DND-41 (cell line): ENCODE measurements around the gene TREX2.

Source experiments
- ATAC-seq: fragments of 200-7000 bp; cut with Tn5 transposase; 3 replicates; pipeline ENCODE4 v1.9.1; 2021; ENCODE audit warnings: low read depth; ENCODE audit not compliant: insufficient read depth
- DNase-seq: peaks from one replicate; pipeline ENCODE4 v3.0.0-alpha.2; 2020
- H2AFZ ChIP-seq: 2 replicates; pipeline ENCODE4 v1.6.0; 2012; ENCODE audit warnings: low read depth, low read length
- H3K27ac ChIP-seq: 2 replicates; pipeline ENCODE4 v1.5.1; 2012; ENCODE audit warnings: low read length, inconsistent platforms
- H3K27me3 ChIP-seq: fragments of 200-600 bp; sonication (generic); 2 replicates; pipeline ENCODE4 v1.6.0; 2012; ENCODE audit warnings: low read length, mild to moderate bottlenecking, inconsistent platforms; ENCODE audit not compliant: insufficient read depth, poor library complexity
- H3K36me3 ChIP-seq: 2 replicates; pipeline ENCODE4 v1.5.1; 2012; ENCODE audit warnings: low read length, inconsistent platforms; ENCODE audit not compliant: insufficient read depth
- H3K4me1 ChIP-seq: 2 replicates; pipeline ENCODE4 v1.5.1; 2012; ENCODE audit warnings: mild to moderate bottlenecking, low read length; ENCODE audit not compliant: insufficient read depth
- H3K4me2 ChIP-seq: 2 replicates; pipeline ENCODE4 v1.6.0; 2012; ENCODE audit warnings: mild to moderate bottlenecking, moderate library complexity, low read length, inconsistent platforms; ENCODE audit not compliant: insufficient read depth
- H3K4me3 ChIP-seq, 2 experiments: fragments of 200-600 bp in 1 of 2; shearing (Covaris generic) in 1 of 2; 2 replicates each; pipeline ENCODE4 v1.5.1; 2012 to 2016; ENCODE audit warnings: inconsistent platforms in 2 of 2, low read length in 2 of 2, mild to moderate bottlenecking in 2 of 2, low read depth in 1 of 2, moderate library complexity in 1 of 2
- H3K79me2 ChIP-seq: 2 replicates; pipeline ENCODE4 v1.6.0; 2012; ENCODE audit warnings: low read length, inconsistent platforms; ENCODE audit not compliant: insufficient read depth
- H3K9ac ChIP-seq: 2 replicates; pipeline ENCODE4 v1.6.0; 2012; ENCODE audit warnings: low read depth, mild to moderate bottlenecking, inconsistent platforms, low read length, moderate library complexity
- H3K9me3 ChIP-seq: 2 replicates; pipeline ENCODE4 v1.5.1; 2012; ENCODE audit warnings: low read length, moderate library complexity, mild to moderate bottlenecking, inconsistent platforms; ENCODE audit not compliant: insufficient read depth, severe bottlenecking
- H4K20me1 ChIP-seq: 2 replicates; pipeline ENCODE4 v1.6.0; 2012; ENCODE audit warnings: low read length; ENCODE audit not compliant: insufficient read depth
- CTCF ChIP-seq: IDR thresholded peaks from 2 replicates; pipeline ENCODE4 v1.5.1; 2012; ENCODE audit warnings: borderline replicate concordance, low read length, moderate library complexity, mild to moderate bottlenecking; ENCODE audit not compliant: poor library complexity, severe bottlenecking; ENCODE audit errors: extremely low read depth
- EZH2 ChIP-seq: IDR thresholded peaks from 3 replicates; pipeline ENCODE4 v1.6.1; 2012; ENCODE audit warnings: borderline replicate concordance, low read depth, mild to moderate bottlenecking, moderate library complexity, low read length, inconsistent platforms; ENCODE audit not compliant: severe bottlenecking

The TREX2 gene

DNA sequence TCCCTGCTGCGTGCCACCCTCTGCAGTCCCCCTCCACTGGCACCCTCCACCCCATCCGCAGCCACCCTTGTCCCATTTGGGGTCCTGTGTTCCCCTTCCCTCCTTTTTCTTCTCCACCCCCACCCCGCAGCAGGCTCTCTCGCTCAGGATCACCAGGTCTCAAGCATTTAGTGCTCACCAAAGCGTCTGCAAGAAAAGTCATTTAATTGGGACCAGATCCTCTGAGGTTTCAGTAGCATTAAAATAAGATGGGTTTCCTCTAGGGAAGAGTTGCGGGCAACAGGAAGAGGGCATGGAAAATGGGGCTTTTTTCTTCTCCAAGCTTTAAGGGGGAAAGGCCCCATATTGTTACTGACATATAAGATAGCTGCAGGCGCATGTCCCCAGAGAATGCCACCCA is 29.4 kb upstream of the TREX2 start:
- Histone ChIP-seq H3K4me2 (no peak overlapping the region), H3K27ac (no peak overlapping the region), H3K4me3 (no peak overlapping the region), H4K20me1 (no peaks in the 10 kb centered on the region), H3K36me3 (no peaks in the 10 kb centered on the region), H2AFZ (no peak overlapping the region), H3K9ac (no peak overlapping the region), H3K4me1 (peaks cover 4% of the 10 kb centered on the region), H3K27me3 (no peaks in the 10 kb centered on the region), H3K79me2 (no peaks in the 10 kb centered on the region; the same call in 1 of the 2 replicates), H3K9me3 (no peaks in the 10 kb centered on the region)
- TF ChIP-seq CTCF (no peak), EZH2 (no peak)
- DNase-seq (no peak), ATAC-seq (no peak)

- peaks cover 6% of the 10 kb centered on the region for H3K79me2 ChIP-seq
- no peak for TF ChIP-seq CTCF
- TF ChIP-seq EZH2 = no peak
- H3K27ac ChIP-seq = no peak overlapping the region
- no peaks in the 10 kb centered on the region for H3K9me3 ChIP-seq
- H2AFZ ChIP-seq = no peak overlapping the region
- H3K4me3 ChIP-seq = no peak overlapping the region
- H3K4me1 ChIP-seq = peaks cover 6% of the 10 kb centered on the region
- no peaks in the 10 kb centered on the region for H3K27me3 ChIP-seq
- ATAC-seq (no peak), DNase-seq (peak; percentile 50)
- no peaks in the 10 kb centered on the region; the same call in 1 of the 2 replicates for H3K36me3 ChIP-seq
- H4K20me1 ChIP-seq = peaks cover 4% of the 10 kb centered on the region; the same call in 1 of the 2 replicates
- H3K4me2 ChIP-seq = no peak overlapping the region
- H3K9ac ChIP-seq = no peak overlapping the region
These were observed 28.9 kb upstream of the TREX2 start for GRCh38 chrX:153474718-153475117.

- Histone ChIP-seq H3K27me3 (no peaks in the 10 kb centered on the region), H3K36me3 (no peaks in the 10 kb centered on the region; the same call in 1 of the 2 replicates), H2AFZ (no peak overlapping the region), H3K4me3 (no peak overlapping the region), H3K4me1 (peaks cover 11% of the 10 kb centered on the region), H3K27ac (no peak overlapping the region), H3K4me2 (no peak overlapping the region), H3K9me3 (no peaks in the 10 kb centered on the region), H3K79me2 (peaks cover 10% of the 10 kb centered on the region), H4K20me1 (peaks cover 6% of the 10 kb centered on the region; the same call in 1 of the 2 replicates), H3K9ac (no peak overlapping the region)
- TF ChIP-seq EZH2 (no peak), CTCF (no peak)
- DNase-seq (no peak), ATAC-seq (no peak)
These were observed 28.4 kb upstream of the TREX2 start for GRCh38 chrX:153474266-153474665.

DNA sequence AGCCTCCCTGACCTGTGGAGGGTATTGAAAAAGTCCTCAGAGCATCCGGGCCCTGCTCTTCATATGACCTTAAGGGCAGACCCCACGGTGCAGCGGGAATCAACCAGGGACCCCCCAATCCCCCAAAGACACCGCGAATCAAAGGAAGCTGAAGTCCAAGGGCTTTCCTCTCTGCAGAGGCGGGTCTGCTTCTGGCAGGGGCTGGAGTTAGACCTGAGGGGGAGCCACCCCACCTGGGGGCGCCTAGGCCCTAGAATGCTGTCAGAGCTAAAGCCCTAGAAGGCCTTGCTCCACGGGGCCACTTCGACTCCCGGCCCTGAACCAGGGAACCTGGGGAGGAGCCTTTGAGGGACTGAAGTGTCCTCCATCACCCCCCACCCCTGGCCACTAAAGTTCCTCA is 27.3 kb upstream of the TREX2 start:
- H2AFZ ChIP-seq = no peak overlapping the region
- peaks cover 20% of the 10 kb centered on the region for H3K4me1 ChIP-seq
- no peak for ATAC-seq
- H3K27me3 ChIP-seq = no peaks in the 10 kb centered on the region
- TF ChIP-seq CTCF = no peak
- no peak for TF ChIP-seq EZH2
- H3K27ac ChIP-seq = no peak overlapping the region
- no peak overlapping the region for H3K4me2 ChIP-seq
- no peak overlapping the region for H3K4me3 ChIP-seq
- H4K20me1 ChIP-seq = peaks cover 15% of the 10 kb centered on the region
- no peak for DNase-seq
- H3K9ac ChIP-seq = no peak overlapping the region
- no peaks in the 10 kb centered on the region for H3K9me3 ChIP-seq
- peaks cover 21% of the 10 kb centered on the region for H3K79me2 ChIP-seq
- H3K36me3 ChIP-seq = peaks cover 8% of the 10 kb centered on the region
